Measurements from ENCODE around the gene SFTA2.

- TF ChIP-seq, protein P1, sequence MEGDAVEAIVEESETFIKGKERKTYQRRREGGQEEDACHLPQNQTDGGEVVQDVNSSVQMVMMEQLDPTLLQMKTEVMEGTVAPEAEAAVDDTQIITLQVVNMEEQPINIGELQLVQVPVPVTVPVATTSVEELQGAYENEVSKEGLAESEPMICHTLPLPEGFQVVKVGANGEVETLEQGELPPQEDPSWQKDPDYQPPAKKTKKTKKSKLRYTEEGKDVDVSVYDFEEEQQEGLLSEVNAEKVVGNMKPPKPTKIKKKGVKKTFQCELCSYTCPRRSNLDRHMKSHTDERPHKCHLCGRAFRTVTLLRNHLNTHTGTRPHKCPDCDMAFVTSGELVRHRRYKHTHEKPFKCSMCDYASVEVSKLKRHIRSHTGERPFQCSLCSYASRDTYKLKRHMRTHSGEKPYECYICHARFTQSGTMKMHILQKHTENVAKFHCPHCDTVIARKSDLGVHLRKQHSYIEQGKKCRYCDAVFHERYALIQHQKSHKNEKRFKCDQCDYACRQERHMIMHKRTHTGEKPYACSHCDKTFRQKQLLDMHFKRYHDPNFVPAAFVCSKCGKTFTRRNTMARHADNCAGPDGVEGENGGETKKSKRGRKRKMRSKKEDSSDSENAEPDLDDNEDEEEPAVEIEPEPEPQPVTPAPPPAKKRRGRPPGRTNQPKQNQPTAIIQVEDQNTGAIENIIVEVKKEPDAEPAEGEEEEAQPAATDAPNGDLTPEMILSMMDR (IDR thresholded peaks at IDR 0.05), result no peak
- no peak for TF ChIP-seq ZFX (IDR thresholded peaks at IDR 0.05; ENCODE audit: borderline replicate concordance)
These were observed 22.8 kb upstream of the SFTA2 start for GRCh38 chr6:30954631-30955366.
